HEK293T (cell line): ENCODE results near the gene SRGAP3.

ENCODE experiments used
- BHLHE40 ChIP-seq: fragments of 450-650 bp; IDR thresholded peaks from 2 replicates; pipeline ENCODE4 v1.6.1; 2016; ENCODE audit warnings: mild to moderate bottlenecking, moderate library complexity, borderline replicate concordance
- ELF4 ChIP-seq: fragments of 450-650 bp; IDR thresholded peaks from 2 replicates; pipeline ENCODE4 v1.6.1; 2017; ENCODE audit warnings: antibody characterized with exemption
- FOXA1 ChIP-seq: fragments of 450-650 bp; IDR thresholded peaks from 2 replicates; pipeline ENCODE4 v1.6.1; 2016; ENCODE audit warnings: mild to moderate bottlenecking
- FOXK2 ChIP-seq: fragments of 450-650 bp; IDR thresholded peaks from 2 replicates; pipeline ENCODE4 v1.6.1; 2016; ENCODE audit warnings: mild to moderate bottlenecking
- FOXM1 ChIP-seq: fragments of 450-650 bp; IDR thresholded peaks from 2 replicates; pipeline ENCODE4 v1.6.1; 2017; ENCODE audit warnings: mild to moderate bottlenecking, borderline replicate concordance
- L3MBTL2 ChIP-seq: fragments of 450-650 bp; conservative IDR thresholded peaks from 2 replicates; pipeline ENCODE4 v1.6.1; 2016; ENCODE audit warnings: mild to moderate bottlenecking
- PKNOX1 ChIP-seq: fragments of 450-650 bp; IDR thresholded peaks from 2 replicates; pipeline ENCODE4 v1.6.1; 2016
- SP1 ChIP-seq: fragments of 450-650 bp; IDR thresholded peaks from 2 replicates; pipeline ENCODE4 v1.6.1; 2017
- ZNF384 ChIP-seq: fragments of 450-650 bp; IDR thresholded peaks from 2 replicates; pipeline ENCODE4 v1.6.1; 2016

DNA sequence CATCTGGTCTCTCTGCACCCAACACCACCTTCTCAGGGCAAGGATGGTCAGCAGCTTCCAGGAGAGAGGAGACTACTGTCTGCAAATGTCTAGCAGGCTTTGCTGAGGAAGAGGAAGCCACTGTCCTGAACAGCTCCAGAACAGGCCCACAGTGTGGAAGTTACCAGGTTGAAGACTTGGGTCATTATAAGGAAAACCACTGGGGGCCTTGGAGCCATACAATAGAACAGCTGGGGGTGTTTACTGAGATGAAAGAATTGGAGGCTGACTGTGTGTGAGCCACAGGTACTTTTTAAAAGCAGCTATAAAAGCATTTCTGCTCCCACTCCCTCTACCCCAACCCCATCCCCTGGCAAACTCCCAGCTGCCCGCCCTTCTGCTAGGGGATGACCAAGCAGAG is 24.2 kb downstream of the SRGAP3 start:
- TF ChIP-seq PKNOX1 = no peak
- no peak for TF ChIP-seq FOXM1
- no peak for TF ChIP-seq FOXA1
- no peak for TF ChIP-seq L3MBTL2
- TF ChIP-seq ZNF384 = no peak
- no peak for TF ChIP-seq FOXK2
- TF ChIP-seq SP1 = no peak
- TF ChIP-seq ELF4 = no peak
- no peak for TF ChIP-seq BHLHE40
